Right lobe of liver (tissue), 6 donors: ENCODE measurements around the gene CFAP46. TPM values are rescaled to one million over a fixed set of nuclear protein-coding genes. Genes with fewer than 3 reads are reported as not detected.
A peak's percentile ranks its signal among the peaks of the same experiment; 100 is the strongest.

Experiments
- ATAC-seq, 4 donors: fragments of 200-7000 bp; cut with Tn5 transposase; one replicate each; pipeline ENCODE4 v1.9.1; 2020; ENCODE audit warnings: mild to moderate bottlenecking in 4 of 4, moderate library complexity in 4 of 4
- DNase-seq, 3 donors: peaks; one replicate each; pipeline ENCODE4 v3.0.0-alpha.2; 2020
- H3K27ac ChIP-seq, 3 donors: fragments of 200-600 bp; one replicate each; pipeline ENCODE4 v1.8.0; 2022
- H3K27me3 ChIP-seq, 2 donors: fragments of 200-600 bp; one replicate each; pipeline ENCODE4 v1.8.0; 2022
- H3K36me3 ChIP-seq, 4 donors: fragments of 200-600 bp; sonication (generic) in 1 of 4; one replicate each; pipeline versions ENCODE4 v1.5.1 to v1.8.0; 2017 to 2022; ENCODE audit warnings: control low read depth in 1 of 4
- H3K4me1 ChIP-seq, 4 donors: fragments of 200-600 bp; sonication (generic) in 1 of 4; one replicate each; pipeline versions ENCODE4 v1.5.1 to v1.8.0; 2017 to 2022; ENCODE audit warnings: control low read depth in 1 of 4
- H3K4me3 ChIP-seq, 3 donors: fragments of 200-600 bp; one replicate each; pipeline ENCODE4 v1.8.0; 2022
- H3K9me3 ChIP-seq, 4 donors: fragments of 200-600 bp; sonication (generic) in 1 of 4; one replicate each; pipeline versions ENCODE4 v1.5.1 to v1.8.0; 2017 to 2022; ENCODE audit warnings: control low read depth in 1 of 4
- POLR2A ChIP-seq: fragments of 450-650 bp; IDR thresholded peaks from one replicate; pipeline ENCODE4 v1.6.1; 2017; ENCODE audit warnings: antibody characterized with exemption, mild to moderate bottlenecking
- WGBS: methylation state at CpG from one replicate; pipeline ENCODE4 v1.1.6; 2018; ENCODE audit warnings: low coverage, low lambda C conversion rate; ENCODE audit not compliant: insufficient coverage; ENCODE audit errors: missing lambda C conversion rate; 5-methylcytosine and 5-hydroxymethylcytosine counted together
- intact Hi-C, 2 donors: fragments of 100-400 bp; cut with DNase I; formaldehyde crosslinking; loops; one replicate each; pipeline versions ENCODE4 v1.11.2 to v1.14.1; 2022
- total RNA-seq, 6 experiments: library from RNA; depleted of rRNA in 2 of 6; stranded (reverse); fragments of >200 nt in 2 of 6; fragmentation: NEBNext Ultra II Directional in 3 of 6; extraction: Animal tissue kit (Norgen Biotek cat#: 25700) in 3 of 6; gene quantifications; one replicate each; pipeline versions ENCODE4 v1.1.0 to v1.2.4, GENCODE V29; 2016 to 2023
- TF ChIP-seq, protein P1 (sequence below), 4 donors: fragments of 200-600 bp in 3 of 4; fragments of 450-650 bp in 1 of 4; IDR thresholded peaks; one replicate each; pipeline versions ENCODE4 v1.5.1 to v1.8.0; 2016 to 2022; ENCODE audit warnings: antibody characterized with exemption in 4 of 4, mild to moderate bottlenecking in 2 of 4
- donor health status: DM: no; HTN: yes; CAD: no.
- donor health status: DM: no; HTN: no; CAD: no.
- donor health status: DM: no; HTN: no; CAD: no.
- donor health status: DM: no; HTN: yes; CAD: no.
- donor health status: DM: no; HTN: yes; CAD: no.

CFAP46 gene
- total RNA-seq, 6 experiments from 2014 or later, result 0.16 to 0.67 (median 0.32) TPM

DNA sequence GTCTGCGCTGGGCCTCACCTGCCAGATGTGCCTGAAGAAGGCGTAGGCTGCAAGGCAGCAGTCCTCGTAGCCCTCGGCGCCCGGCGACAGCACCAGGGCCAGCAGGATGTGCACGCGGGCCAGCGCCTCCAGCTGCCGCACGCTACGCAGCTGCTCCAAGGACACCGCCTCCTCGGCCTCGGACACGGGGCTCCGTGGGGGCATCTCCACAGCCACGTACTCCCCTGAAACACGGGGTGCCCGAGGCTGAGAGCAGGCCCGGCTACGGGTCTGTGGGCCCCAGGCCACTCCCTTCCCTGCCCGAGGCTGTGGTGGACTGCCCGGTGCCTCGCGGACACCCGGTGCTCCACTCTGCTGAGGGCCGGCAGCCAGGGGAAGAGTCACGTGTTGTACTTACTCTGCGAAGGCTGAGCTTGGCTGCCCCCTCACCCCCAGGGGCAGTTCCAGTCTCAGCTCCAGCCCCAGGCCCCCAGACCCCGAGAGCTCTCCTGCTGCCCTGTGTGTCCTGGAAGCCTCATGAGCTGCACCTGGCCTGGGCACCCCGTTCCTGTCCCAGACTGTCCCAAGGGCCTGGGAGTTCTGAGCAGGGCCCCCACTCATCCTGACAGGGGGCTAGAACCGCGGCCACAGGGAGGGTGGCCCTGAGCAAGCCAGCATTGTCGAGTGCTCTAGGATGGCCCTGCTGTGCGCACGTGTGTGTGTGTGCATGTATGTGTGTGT is 62.8 kb downstream of the CFAP46 start:
- Histone ChIP-seq H3K36me3 (no peaks in the 10 kb centered on the region), H3K4me3 (no peak overlapping the region), H3K4me1 (no peaks in the 10 kb centered on the region), H3K27ac (no peak overlapping the region), H3K27me3 (no peaks in the 10 kb centered on the region), H3K9me3 (no peaks in the 10 kb centered on the region)
- WGBS, result no CpG with 5 or more reads among the region's 38 CpGs
- DNase-seq (peak; percentile 13 to 38 (median 29)), ATAC-seq (peak in 2 of 4 donors; percentile 4 to 20)
- intact Hi-C loops, result no loop called here
- TF ChIP-seq, protein P1, sequence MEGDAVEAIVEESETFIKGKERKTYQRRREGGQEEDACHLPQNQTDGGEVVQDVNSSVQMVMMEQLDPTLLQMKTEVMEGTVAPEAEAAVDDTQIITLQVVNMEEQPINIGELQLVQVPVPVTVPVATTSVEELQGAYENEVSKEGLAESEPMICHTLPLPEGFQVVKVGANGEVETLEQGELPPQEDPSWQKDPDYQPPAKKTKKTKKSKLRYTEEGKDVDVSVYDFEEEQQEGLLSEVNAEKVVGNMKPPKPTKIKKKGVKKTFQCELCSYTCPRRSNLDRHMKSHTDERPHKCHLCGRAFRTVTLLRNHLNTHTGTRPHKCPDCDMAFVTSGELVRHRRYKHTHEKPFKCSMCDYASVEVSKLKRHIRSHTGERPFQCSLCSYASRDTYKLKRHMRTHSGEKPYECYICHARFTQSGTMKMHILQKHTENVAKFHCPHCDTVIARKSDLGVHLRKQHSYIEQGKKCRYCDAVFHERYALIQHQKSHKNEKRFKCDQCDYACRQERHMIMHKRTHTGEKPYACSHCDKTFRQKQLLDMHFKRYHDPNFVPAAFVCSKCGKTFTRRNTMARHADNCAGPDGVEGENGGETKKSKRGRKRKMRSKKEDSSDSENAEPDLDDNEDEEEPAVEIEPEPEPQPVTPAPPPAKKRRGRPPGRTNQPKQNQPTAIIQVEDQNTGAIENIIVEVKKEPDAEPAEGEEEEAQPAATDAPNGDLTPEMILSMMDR (IDR thresholded peaks at IDR 0.05), result no peak

DNA sequence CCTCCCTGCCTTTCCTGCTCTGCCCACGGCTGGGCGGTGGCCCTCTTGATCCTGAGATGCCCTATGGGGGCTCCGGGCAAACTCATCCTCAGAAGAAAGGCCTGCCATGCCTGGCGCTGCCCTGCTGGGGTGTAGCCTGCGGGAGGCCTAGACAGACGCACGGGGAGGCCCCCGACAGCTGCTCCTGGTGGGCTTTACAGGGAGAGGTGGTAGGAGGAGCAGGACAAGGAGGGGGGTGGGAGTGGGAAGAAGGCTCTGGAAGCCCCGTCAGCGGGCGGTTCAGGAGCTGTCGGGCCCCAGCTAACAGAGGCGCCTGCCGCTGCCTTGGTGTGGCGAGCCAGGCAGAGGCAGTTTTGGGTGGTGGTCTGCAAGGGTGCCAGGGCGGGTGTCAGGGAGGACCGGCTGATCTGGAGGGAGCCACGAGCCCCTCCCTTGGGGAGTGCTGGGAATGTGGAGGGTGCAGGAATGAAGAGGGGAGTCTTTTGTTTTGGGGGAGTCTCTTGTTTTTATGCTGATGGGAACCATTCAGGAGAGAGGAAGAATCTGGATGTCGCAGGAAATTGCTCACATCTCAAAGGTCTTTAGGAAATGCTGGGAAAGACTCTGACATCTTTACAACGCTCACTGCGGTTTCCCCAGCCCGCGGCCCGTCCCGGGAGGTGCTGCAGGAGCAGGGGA is 63.5 kb downstream of the CFAP46 start:
- Histone ChIP-seq H3K4me1 (no peaks in the 10 kb centered on the region), H3K4me3 (no peak overlapping the region), H3K36me3 (no peaks in the 10 kb centered on the region), H3K9me3 (no peaks in the 10 kb centered on the region), H3K27me3 (no peaks in the 10 kb centered on the region), H3K27ac (no peak overlapping the region)
- peak in 1 of 3 donors; percentile 34 for DNase-seq
- no peak for TF ChIP-seq POLR2A
- TF ChIP-seq, protein P1 (IDR thresholded peaks at IDR 0.05), result no peak
- no peak for ATAC-seq
- intact Hi-C loops, result no loop called here
- WGBS, result 60% methylated on average over 17 of the region's 25 CpGs

DNA sequence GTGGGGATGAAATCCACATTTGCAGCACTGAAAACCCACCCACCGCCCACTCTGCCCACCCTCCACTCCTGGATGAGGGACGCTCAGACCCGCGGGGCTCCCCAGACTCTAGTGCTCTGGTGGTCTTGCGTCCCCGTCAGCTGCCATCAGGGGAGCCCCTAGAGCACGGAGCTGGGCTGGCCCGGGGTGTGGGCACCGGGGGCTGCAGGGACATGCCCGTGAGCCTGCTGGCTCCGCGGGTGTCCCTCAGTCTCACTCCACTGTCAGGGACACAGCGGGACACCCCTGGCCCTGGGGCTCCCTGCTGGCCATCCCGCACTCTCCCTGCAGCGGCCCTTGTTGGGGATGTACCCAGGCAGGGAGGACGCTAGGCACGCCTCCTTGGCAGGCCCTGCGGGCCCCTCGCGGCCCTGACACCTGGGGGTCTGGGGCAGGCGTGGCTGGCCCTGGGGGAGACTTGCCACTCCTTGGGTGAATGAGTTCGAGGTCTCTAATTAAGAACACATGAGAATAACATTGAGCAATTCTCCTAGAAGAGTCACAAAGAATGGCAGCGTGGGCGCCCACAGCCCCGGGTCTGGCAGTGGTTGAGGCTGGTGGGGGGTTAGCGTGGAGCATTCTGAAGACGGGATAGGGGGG is 64.2 kb downstream of the CFAP46 start:
- TF ChIP-seq POLR2A, result no peak
- TF ChIP-seq, protein P1 (IDR thresholded peaks at IDR 0.05), result no peak
- H3K4me1 ChIP-seq, result no peaks in the 10 kb centered on the region
- no peak overlapping the region for H3K27ac ChIP-seq
- H3K36me3 ChIP-seq, result no peaks in the 10 kb centered on the region
- no peaks in the 10 kb centered on the region for H3K9me3 ChIP-seq
- ATAC-seq, result no peak
- H3K27me3 ChIP-seq, result no peaks in the 10 kb centered on the region
- DNase-seq, result peak in 2 of 3 donors; percentile 11 to 35
- intact Hi-C loops, result no loop called here
- 39% methylated on average over 3 of the region's 27 CpGs for whole genome bisulfite sequencing
- H3K4me3 ChIP-seq, result no peak overlapping the region

DNA sequence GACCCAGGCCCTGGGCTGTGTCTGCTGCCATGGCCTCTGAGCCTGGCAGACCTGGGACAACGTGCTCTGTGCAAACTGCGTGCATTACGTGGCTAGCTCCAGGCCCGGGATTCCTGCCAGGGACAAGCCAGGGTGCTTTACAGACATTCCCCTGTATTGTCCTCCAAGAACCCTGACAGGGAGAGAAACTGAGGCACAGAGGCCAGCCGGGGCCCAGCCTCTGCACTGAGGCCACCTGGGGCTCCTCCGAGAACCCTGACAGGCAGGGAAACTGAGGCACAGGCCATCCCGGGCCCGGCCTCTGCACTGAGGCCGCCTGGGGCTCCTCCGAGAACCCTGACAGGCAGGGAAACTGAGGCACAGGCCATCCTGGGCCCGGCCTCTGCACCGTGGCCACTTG is 64.9 kb downstream of the CFAP46 start:
- no peaks in the 10 kb centered on the region for H3K36me3 ChIP-seq
- H3K9me3 ChIP-seq, result no peaks in the 10 kb centered on the region
- DNase-seq (peak; percentile 4 to 32 (median 29)), ATAC-seq (no peak)
- H3K27me3 ChIP-seq, result no peaks in the 10 kb centered on the region
- intact Hi-C loops, result no loop called here
- H3K4me1 ChIP-seq, result no peaks in the 10 kb centered on the region
- H3K27ac ChIP-seq, result no peak overlapping the region
- 69% methylated on average over 2 of the region's 12 CpGs for WGBS
- no peak overlapping the region for H3K4me3 ChIP-seq
- TF ChIP-seq, protein P1 (IDR thresholded peaks at IDR 0.05), result no peak
- no peak for TF ChIP-seq POLR2A
